Esophagus muscularis mucosa (tissue), 4 donors: ENCODE results near the gene ZNF862.

Experiments
- EP300 ChIP-seq: sonication (generic); formaldehyde crosslinking; IDR thresholded peaks from one replicate; pipeline ENCODE4 v1.6.1; 2017; ENCODE audit warnings: antibody characterized with exemption
- POLR2A ChIP-seq: fragments of 450-650 bp; IDR thresholded peaks from one replicate; pipeline ENCODE4 v1.6.1; 2017; ENCODE audit warnings: antibody characterized with exemption, moderate library complexity, mild to moderate bottlenecking, low read depth
- POLR2AphosphoS5 ChIP-seq, 2 donors: sonication (generic); formaldehyde crosslinking; IDR thresholded peaks; one replicate each; pipeline ENCODE4 v1.6.1; 2017; ENCODE audit warnings: antibody characterized with exemption in 2 of 2
- TF ChIP-seq, protein P1 (sequence below), 3 experiments: fragments of 200-600 bp in 2 of 3; fragments of 450-650 bp in 1 of 3; sonication (generic) in 2 of 3; IDR thresholded peaks; one replicate each; pipeline ENCODE4 v1.5.1; 2017 to 2019; ENCODE audit warnings: antibody characterized with exemption in 3 of 3, mild to moderate bottlenecking in 2 of 3, moderate library complexity in 1 of 3

GRCh38 chr7:149804106-149804505 is 34.1 kb upstream of the ZNF862 start:
- TF ChIP-seq, protein P1, sequence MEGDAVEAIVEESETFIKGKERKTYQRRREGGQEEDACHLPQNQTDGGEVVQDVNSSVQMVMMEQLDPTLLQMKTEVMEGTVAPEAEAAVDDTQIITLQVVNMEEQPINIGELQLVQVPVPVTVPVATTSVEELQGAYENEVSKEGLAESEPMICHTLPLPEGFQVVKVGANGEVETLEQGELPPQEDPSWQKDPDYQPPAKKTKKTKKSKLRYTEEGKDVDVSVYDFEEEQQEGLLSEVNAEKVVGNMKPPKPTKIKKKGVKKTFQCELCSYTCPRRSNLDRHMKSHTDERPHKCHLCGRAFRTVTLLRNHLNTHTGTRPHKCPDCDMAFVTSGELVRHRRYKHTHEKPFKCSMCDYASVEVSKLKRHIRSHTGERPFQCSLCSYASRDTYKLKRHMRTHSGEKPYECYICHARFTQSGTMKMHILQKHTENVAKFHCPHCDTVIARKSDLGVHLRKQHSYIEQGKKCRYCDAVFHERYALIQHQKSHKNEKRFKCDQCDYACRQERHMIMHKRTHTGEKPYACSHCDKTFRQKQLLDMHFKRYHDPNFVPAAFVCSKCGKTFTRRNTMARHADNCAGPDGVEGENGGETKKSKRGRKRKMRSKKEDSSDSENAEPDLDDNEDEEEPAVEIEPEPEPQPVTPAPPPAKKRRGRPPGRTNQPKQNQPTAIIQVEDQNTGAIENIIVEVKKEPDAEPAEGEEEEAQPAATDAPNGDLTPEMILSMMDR (IDR thresholded peaks at IDR 0.05), result no peak
- TF ChIP-seq EP300 (no peak), POLR2A (no peak), POLR2AphosphoS5 (IDR thresholded peaks at IDR 0.05) (no peak)
